ENCODE measurements around the gene KLC3. TPM values are rescaled to one million over a fixed set of nuclear protein-coding genes. Genes with fewer than 3 reads are reported as not detected.

KLC3 gene
- total RNA-seq, 1 experiment from 2014 or later = 4.8 TPM

DNA sequence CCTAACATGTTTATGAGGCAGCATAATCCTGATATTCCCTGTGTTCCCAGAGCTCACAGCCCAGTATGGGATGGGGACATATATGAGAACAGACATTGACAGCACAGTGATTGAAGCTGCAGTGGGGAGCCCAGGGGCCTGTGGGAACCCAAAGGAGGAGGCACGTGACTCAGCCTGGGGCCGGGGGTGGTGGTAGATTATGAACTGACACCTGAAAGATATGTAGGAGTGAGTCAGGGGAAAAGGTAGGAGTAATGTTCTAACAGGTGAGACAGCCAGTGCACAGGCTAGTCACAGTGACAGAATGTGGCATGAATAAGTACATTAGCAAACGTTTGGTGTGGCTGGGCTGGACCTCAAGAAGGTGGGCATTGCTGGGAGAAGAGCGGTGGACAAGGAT lies 46.9 kb upstream of the KLC3 start:
- Histone ChIP-seq H4K5ac (ENCODE audit: insufficient read length, low read depth, low read length) (no peak overlapping the region), H2BK120ac (ENCODE audit: low read depth, low read length, poor library complexity, severe bottlenecking) (no peak overlapping the region), H2BK20ac (ENCODE audit: low read depth, low read length, poor library complexity, severe bottlenecking) (no peak overlapping the region), H4K8ac (replicated peaks; ENCODE audit: insufficient read length, low read depth, low read length) (no peak overlapping the region), H2BK15ac (ENCODE audit: low read depth, low read length) (no peak overlapping the region), H3K18ac (ENCODE audit: insufficient read length, low read depth, low read length) (no peak overlapping the region), H3K23me2 (ENCODE audit: insufficient read length, low read depth, low read length, poor library complexity, severe bottlenecking) (no peaks in the 10 kb centered on the region), H3T11ph (ENCODE audit: low read length) (no peak overlapping the region), H3K27me3 (ENCODE audit: insufficient read depth, low read length) (no peaks in the 10 kb centered on the region), H3K4me2 (ENCODE audit: insufficient read depth, insufficient read length, low read length) (no peak overlapping the region), H3K23ac (ENCODE audit: insufficient read length, low read depth, low read length) (no peak overlapping the region), H2AK5ac (ENCODE audit: insufficient read length, low read length) (no peak overlapping the region), H3K27ac (ENCODE audit: insufficient read length, low read depth, low read length) (no peak overlapping the region), H3K9ac (ENCODE audit: extremely low read depth, insufficient read length, low read length) (no peak overlapping the region), H3K4me1 (ENCODE audit: insufficient read depth, low read length) (no peaks in the 10 kb centered on the region), H3K79me2 (ENCODE audit: insufficient read depth, low read length) (no peaks in the 10 kb centered on the region), H2BK12ac (ENCODE audit: insufficient read length, low read depth, low read length) (no peak overlapping the region), H3K9me3 (ENCODE audit: control insufficient read depth, low read depth, low read length) (no peaks in the 10 kb centered on the region), H2BK5ac (ENCODE audit: insufficient read length, low read length) (no peak overlapping the region), H3K4ac (ENCODE audit: low read depth, low read length) (no peak overlapping the region), H3K79me1 (ENCODE audit: insufficient read depth, low read depth, low read length, poor library complexity, severe bottlenecking) (no peaks in the 10 kb centered on the region), H3K14ac (ENCODE audit: insufficient read depth, low read length) (no peak overlapping the region), H4K91ac (ENCODE audit: insufficient read length, low read depth, low read length) (no peak overlapping the region), H4K20me1 (ENCODE audit: control insufficient read depth, insufficient read depth, insufficient read length) (no peaks in the 10 kb centered on the region), H2AFZ (ENCODE audit: low read length) (no peak overlapping the region), H3K56ac (ENCODE audit: insufficient read length, low read depth, low read length) (no peak overlapping the region)
- H3K4me1 Mint-ChIP-seq = no peaks in the 10 kb centered on the region
- H3K4me3 Mint-ChIP-seq = no peak overlapping the region
- TF ChIP-seq, protein P1, sequence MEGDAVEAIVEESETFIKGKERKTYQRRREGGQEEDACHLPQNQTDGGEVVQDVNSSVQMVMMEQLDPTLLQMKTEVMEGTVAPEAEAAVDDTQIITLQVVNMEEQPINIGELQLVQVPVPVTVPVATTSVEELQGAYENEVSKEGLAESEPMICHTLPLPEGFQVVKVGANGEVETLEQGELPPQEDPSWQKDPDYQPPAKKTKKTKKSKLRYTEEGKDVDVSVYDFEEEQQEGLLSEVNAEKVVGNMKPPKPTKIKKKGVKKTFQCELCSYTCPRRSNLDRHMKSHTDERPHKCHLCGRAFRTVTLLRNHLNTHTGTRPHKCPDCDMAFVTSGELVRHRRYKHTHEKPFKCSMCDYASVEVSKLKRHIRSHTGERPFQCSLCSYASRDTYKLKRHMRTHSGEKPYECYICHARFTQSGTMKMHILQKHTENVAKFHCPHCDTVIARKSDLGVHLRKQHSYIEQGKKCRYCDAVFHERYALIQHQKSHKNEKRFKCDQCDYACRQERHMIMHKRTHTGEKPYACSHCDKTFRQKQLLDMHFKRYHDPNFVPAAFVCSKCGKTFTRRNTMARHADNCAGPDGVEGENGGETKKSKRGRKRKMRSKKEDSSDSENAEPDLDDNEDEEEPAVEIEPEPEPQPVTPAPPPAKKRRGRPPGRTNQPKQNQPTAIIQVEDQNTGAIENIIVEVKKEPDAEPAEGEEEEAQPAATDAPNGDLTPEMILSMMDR (conservative IDR thresholded peaks at IDR 0.05) = no peak
- peaks cover 7% of the 10 kb centered on the region for H3K27me3 Mint-ChIP-seq (ENCODE audit: low read depth)
- WGBS (ENCODE audit: extremely low coverage, insufficient read length, low lambda C conversion rate) = no CpG with 5 or more reads among the region's 4 CpGs
- DNase-seq = no peak
- peaks cover 26 to 50% (median 36%) of the 10 kb centered on the region in 3 experiments for H3K36me3 Mint-ChIP-seq (ENCODE audit: insufficient read depth in 1 of 3, low read depth in 3 of 3)
- no peaks in the 10 kb centered on the region for H3K9me3 Mint-ChIP-seq
- H3K27ac Mint-ChIP-seq = no peak overlapping the region

Measured in H9 (cell line).